ENCODE results near the gene NRP1.

Gene NRP1

GRCh38 chr10:33326933-33327332, 7.5 kb downstream of the NRP1 start:
- TF ChIP-seq CTCF (IDR thresholded peaks at IDR 0.05; ENCODE audit: insufficient read depth, low read length, poor library complexity, severe bottlenecking), result no peak
- DNase-seq (ENCODE audit: extremely low read depth, insufficient read length), result no peak

GRCh38 chr10:33325929-33326328, 8.5 kb downstream of the NRP1 start:
- H3K36me3 ChIP-seq (ENCODE audit: control insufficient read depth, insufficient read depth, low read length), result no peaks in the 10 kb centered on the region
- TF ChIP-seq CTCF (IDR thresholded peaks at IDR 0.05; ENCODE audit: insufficient read depth, low read length, poor library complexity, severe bottlenecking), result no peak
- no peak for DNase-seq (ENCODE audit: extremely low read depth, insufficient read length)
- no peak overlapping the region for H3K4me3 ChIP-seq (replicated peaks; ENCODE audit: low read depth, low read length)
- no peaks in the 10 kb centered on the region for H3K27me3 ChIP-seq (replicated peaks; ENCODE audit: control insufficient read depth, insufficient read depth, low read length)

More at GRCh38 chr10:33326933-33327332, 7.5 kb downstream of the NRP1 start:
- no peak overlapping the region for H3K4me3 ChIP-seq (replicated peaks; ENCODE audit: low read depth, low read length)
- H3K27me3 ChIP-seq (replicated peaks; ENCODE audit: control insufficient read depth, insufficient read depth, low read length), result no peaks in the 10 kb centered on the region
- H3K36me3 ChIP-seq (ENCODE audit: control insufficient read depth, insufficient read depth, low read length), result no peaks in the 10 kb centered on the region

GRCh38 chr10:33323721-33324120, 10.7 kb downstream of the NRP1 start:
- no peak overlapping the region for H3K4me3 ChIP-seq (replicated peaks; ENCODE audit: low read depth, low read length)
- TF ChIP-seq CTCF (IDR thresholded peaks at IDR 0.05; ENCODE audit: insufficient read depth, low read length, poor library complexity, severe bottlenecking), result no peak
- DNase-seq (ENCODE audit: extremely low read depth, insufficient read length), result no peak
- H3K36me3 ChIP-seq (ENCODE audit: control insufficient read depth, insufficient read depth, low read length), result no peaks in the 10 kb centered on the region
- no peaks in the 10 kb centered on the region for H3K27me3 ChIP-seq (replicated peaks; ENCODE audit: control insufficient read depth, insufficient read depth, low read length)

- Histone ChIP-seq H3K36me3 (ENCODE audit: control insufficient read depth, insufficient read depth, low read length) (no peaks in the 10 kb centered on the region), H3K27me3 (replicated peaks; ENCODE audit: control insufficient read depth, insufficient read depth, low read length) (no peaks in the 10 kb centered on the region), H3K4me3 (replicated peaks; ENCODE audit: low read depth, low read length) (no peak overlapping the region)
- no peak for DNase-seq (ENCODE audit: extremely low read depth, insufficient read length)
- TF ChIP-seq CTCF (IDR thresholded peaks at IDR 0.05; ENCODE audit: insufficient read depth, low read length, poor library complexity, severe bottlenecking), result no peak
Observed at GRCh38 chr10:33321516-33321915, 13.0 kb downstream of the NRP1 start.

GRCh38 chr10:33320288-33320687, 14.2 kb downstream of the NRP1 start:
- H3K36me3 ChIP-seq (ENCODE audit: control insufficient read depth, insufficient read depth, low read length), result no peaks in the 10 kb centered on the region
- DNase-seq (ENCODE audit: extremely low read depth, insufficient read length), result no peak

More at GRCh38 chr10:33320288-33320687, 14.2 kb downstream of the NRP1 start:
- H3K4me3 ChIP-seq (replicated peaks; ENCODE audit: low read depth, low read length), result no peak overlapping the region
- H3K27me3 ChIP-seq (replicated peaks; ENCODE audit: control insufficient read depth, insufficient read depth, low read length), result no peaks in the 10 kb centered on the region
- no peak for TF ChIP-seq CTCF (IDR thresholded peaks at IDR 0.05; ENCODE audit: insufficient read depth, low read length, poor library complexity, severe bottlenecking)

Data from GM06990 (cell line).